H7 (cell line): ENCODE data around the gene SUCO. TPM values are rescaled to one million over a fixed set of nuclear protein-coding genes. Genes with fewer than 3 reads are reported as not detected.
"Not testable (repeated sequence)": the region's sequence is repeated elsewhere in the genome, so short reads cannot be mapped to it uniquely, and the experiment has no call there.

Experiments
- DNase-seq: peaks from one replicate; pipeline ENCODE4 v3.0.0; 2012
- H3K27me3 ChIP-seq: 2 replicates; pipeline ENCODE4 v1.6.0; 2011; ENCODE audit warnings: mild to moderate bottlenecking, low read length; ENCODE audit not compliant: control insufficient read depth, insufficient read depth
- H3K36me3 ChIP-seq: replicated peaks from 2 replicates; pipeline ENCODE4 v1.5.1; 2011; ENCODE audit warnings: low read length; ENCODE audit not compliant: control insufficient read depth, insufficient read depth
- H3K4me3 ChIP-seq: 2 replicates; pipeline ENCODE4 v1.5.1; 2011; ENCODE audit warnings: low read depth, mild to moderate bottlenecking, control low read depth, low read length, moderate library complexity; ENCODE audit not compliant: insufficient read depth
- total RNA-seq: library from RNA; depleted of rRNA; stranded (reverse); fragments of >200 nt; shearing (Covaris generic); gene quantifications from 2 replicates; pipeline ENCODE4 v1.2.3, GENCODE V29; 2014

Gene SUCO
- total RNA-seq, 1 experiment from 2014 or later, result 32.7 TPM

GRCh38 chr1:172561252-172561651 lies 28.3 kb downstream of the SUCO start:
- H3K27me3 ChIP-seq, result no peaks in the 10 kb centered on the region
- H3K4me3 ChIP-seq, result no peak overlapping the region
- no peak for DNase-seq
- H3K36me3 ChIP-seq, result peaks cover 7% of the 10 kb centered on the region

- H3K27me3 ChIP-seq, result no peaks in the 10 kb centered on the region
- DNase-seq, result no peak
- no peak overlapping the region for H3K4me3 ChIP-seq
- H3K36me3 ChIP-seq, result peaks cover 16% of the 10 kb centered on the region
Measured at GRCh38 chr1:172566196-172566997, 33.4 kb downstream of the SUCO start.

- Histone ChIP-seq H3K4me3 (no peak overlapping the region), H3K27me3 (no peaks in the 10 kb centered on the region), H3K36me3 (peaks cover 16% of the 10 kb centered on the region)
- DNase-seq, result no peak
Measured at GRCh38 chr1:172567720-172568119, 34.8 kb downstream of the SUCO start.

DNA sequence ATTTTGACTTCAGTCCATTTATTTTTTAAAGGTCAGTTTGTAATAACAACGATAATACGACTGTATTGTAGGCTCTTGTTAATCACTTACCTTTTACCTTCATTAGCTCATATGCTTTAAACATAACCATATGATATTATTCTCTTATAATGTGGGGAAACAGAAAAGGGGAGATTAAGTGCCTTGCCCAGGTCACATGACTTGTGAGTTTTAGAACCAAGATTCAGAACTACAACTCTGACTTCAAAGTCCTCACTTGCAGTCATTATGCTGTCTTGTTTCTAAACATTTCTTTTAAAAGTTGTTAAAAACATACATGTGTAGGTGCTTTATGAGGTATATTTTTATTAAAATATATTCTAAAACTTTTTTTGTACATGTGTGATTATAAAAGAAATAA lies 41.1 kb downstream of the SUCO start:
- Histone ChIP-seq H3K4me3 (no peak overlapping the region), H3K27me3 (no peaks in the 10 kb centered on the region), H3K36me3 (peaks cover 9% of the 10 kb centered on the region)
- no peak for DNase-seq

GRCh38 chr1:172578586-172578985 lies 45.6 kb downstream of the SUCO start:
- Histone ChIP-seq H3K36me3 (peaks cover 2% of the 10 kb centered on the region; the same call in 1 of the 2 replicates), H3K4me3 (no peak overlapping the region), H3K27me3 (no peaks in the 10 kb centered on the region)
- no peak for DNase-seq

GRCh38 chr1:172581273-172581672 lies 48.3 kb downstream of the SUCO start:
- no peak for DNase-seq
- Histone ChIP-seq H3K4me3 (no peak overlapping the region), H3K36me3 (peaks cover 2% of the 10 kb centered on the region; the same call in 1 of the 2 replicates)

GRCh38 chr1:172581779-172582178 lies 48.8 kb downstream of the SUCO start:
- Histone ChIP-seq H3K27me3 (no peaks in the 10 kb centered on the region), H3K4me3 (no peak overlapping the region), H3K36me3 (peaks cover 2% of the 10 kb centered on the region; the same call in 1 of the 2 replicates)
- DNase-seq, result no peak

More at GRCh38 chr1:172581273-172581672, 48.3 kb downstream of the SUCO start:
- no peaks in the 10 kb centered on the region for H3K27me3 ChIP-seq

DNA sequence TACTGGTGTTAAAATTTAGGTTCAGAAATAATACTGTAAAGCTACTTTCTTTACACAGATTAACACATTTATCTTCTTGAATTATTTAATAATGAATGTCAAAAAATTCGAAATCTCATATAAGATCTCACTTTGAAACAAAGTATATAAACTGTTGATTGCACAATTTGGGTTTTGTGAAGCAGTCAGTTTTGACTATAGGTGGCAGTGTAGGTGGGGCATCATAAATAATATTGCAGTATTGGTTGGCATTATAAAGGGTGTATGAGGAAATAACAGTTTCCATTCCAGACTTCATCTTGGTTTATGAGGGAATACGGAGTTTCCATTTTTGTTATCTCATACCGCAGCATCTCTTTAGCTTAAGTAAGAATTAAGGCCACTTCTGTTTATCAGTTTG lies 49.9 kb downstream of the SUCO start:
- no peak for DNase-seq
- no peak overlapping the region for H3K4me3 ChIP-seq
- H3K36me3 ChIP-seq, result no peaks in the 10 kb centered on the region; the same call in 1 of the 2 replicates
- no peaks in the 10 kb centered on the region for H3K27me3 ChIP-seq

- DNase-seq, result no peak
- no peaks in the 10 kb centered on the region for H3K27me3 ChIP-seq
- no peak overlapping the region for H3K4me3 ChIP-seq
- H3K36me3 ChIP-seq, result peaks cover 6% of the 10 kb centered on the region
Measured at GRCh38 chr1:172585348-172585747, 52.4 kb downstream of the SUCO start.

- Histone ChIP-seq H3K4me3 (no peak overlapping the region), H3K36me3 (peaks cover 7% of the 10 kb centered on the region), H3K27me3 (no peaks in the 10 kb centered on the region)
- no peak for DNase-seq
Measured at GRCh38 chr1:172585861-172586260, 52.9 kb downstream of the SUCO start.

- Histone ChIP-seq H3K27me3 (no peaks in the 10 kb centered on the region), H3K4me3 (no peak overlapping the region), H3K36me3 (peaks cover 7% of the 10 kb centered on the region)
- no peak for DNase-seq
Measured at GRCh38 chr1:172588296-172589291, 55.6 kb downstream of the SUCO start.

DNA sequence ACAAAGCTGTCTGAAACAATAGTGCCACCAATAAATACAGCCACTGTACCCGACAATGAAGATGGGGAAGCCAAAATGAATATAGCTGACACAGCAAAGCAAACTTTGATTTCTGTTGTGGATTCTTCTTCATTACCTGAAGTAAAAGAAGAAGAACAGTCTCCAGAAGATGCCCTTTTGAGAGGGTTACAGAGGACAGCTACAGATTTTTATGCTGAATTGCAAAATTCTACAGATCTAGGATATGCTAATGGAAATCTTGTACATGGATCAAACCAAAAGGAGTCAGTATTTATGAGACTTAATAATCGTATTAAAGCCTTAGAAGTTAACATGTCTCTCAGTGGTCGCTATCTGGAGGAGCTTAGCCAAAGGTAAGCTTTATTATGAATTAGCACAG lies 56.6 kb downstream of the SUCO start:
- DNase-seq, result no peak
- Histone ChIP-seq H3K36me3 (peaks cover 7% of the 10 kb centered on the region), H3K4me3 (no peak overlapping the region), H3K27me3 (no peaks in the 10 kb centered on the region)

- H3K36me3 ChIP-seq, H3K27me3 ChIP-seq, DNase-seq, H3K4me3 ChIP-seq: not testable (repeated sequence)
Measured at GRCh38 chr1:172591429-172591828, 58.5 kb downstream of the SUCO start.

GRCh38 chr1:172595066-172595465 lies 62.1 kb downstream of the SUCO start:
- not testable (repeated sequence) for H3K27me3 ChIP-seq, DNase-seq, H3K4me3 ChIP-seq, H3K36me3 ChIP-seq

DNA sequence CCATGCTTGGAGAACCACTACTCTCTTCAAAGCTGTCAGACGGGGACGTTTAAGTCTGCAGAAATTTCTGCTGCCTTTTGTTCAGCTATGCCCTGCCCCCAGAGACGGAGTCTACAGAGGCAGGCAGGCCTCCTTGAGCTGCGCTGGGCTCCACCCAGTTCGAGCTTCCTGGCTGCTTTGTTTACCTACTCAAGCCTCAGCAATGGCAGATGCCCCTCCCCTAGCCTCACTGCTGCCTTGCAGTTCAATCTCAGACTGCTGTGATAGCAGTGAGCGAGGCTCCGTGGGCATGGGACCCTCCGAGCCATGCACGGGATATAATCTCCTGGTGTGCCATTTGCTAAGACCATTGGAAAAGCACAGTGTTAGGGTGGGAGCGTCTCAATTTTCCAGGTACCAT lies 63.8 kb downstream of the SUCO start:
- not testable (repeated sequence) for DNase-seq, H3K27me3 ChIP-seq, H3K36me3 ChIP-seq, H3K4me3 ChIP-seq
